ENCODE measurements around the gene SLC6A4. TPM values are rescaled to one million over a fixed set of nuclear protein-coding genes. Genes with fewer than 3 reads are reported as not detected.
A peak's percentile ranks its signal among the peaks of the same experiment; 100 is the strongest.

The SLC6A4 gene
- total RNA-seq, 6 experiments from 2014 or later = not detected

DNA sequence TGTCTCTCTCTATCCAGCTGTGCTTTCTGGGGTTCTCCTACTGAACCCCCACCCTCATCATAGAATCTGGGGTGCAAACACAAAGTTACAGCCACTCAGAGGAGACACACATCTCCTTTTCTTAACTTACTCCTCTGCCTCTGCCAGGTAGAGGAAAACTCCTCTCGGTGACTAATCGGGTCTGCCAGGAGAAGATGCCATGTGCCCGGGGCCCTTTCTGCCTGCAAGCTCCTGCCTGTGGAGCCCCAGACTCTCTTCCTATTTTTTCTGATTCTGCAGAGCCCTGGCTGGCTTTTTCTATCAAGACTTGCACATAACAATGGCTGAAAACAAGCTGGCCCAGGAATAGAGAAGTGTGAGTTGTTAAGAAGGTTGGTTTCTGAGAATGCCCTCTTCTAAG is 10.4 kb downstream of the SLC6A4 start:
- 0 out of 2 replicates have a peak, but pooled peaks cover 7% of the 10 kb centered on the region for H3K4me1 Mint-ChIP-seq (ENCODE audit: low read depth)
- TF ChIP-seq, protein P1, sequence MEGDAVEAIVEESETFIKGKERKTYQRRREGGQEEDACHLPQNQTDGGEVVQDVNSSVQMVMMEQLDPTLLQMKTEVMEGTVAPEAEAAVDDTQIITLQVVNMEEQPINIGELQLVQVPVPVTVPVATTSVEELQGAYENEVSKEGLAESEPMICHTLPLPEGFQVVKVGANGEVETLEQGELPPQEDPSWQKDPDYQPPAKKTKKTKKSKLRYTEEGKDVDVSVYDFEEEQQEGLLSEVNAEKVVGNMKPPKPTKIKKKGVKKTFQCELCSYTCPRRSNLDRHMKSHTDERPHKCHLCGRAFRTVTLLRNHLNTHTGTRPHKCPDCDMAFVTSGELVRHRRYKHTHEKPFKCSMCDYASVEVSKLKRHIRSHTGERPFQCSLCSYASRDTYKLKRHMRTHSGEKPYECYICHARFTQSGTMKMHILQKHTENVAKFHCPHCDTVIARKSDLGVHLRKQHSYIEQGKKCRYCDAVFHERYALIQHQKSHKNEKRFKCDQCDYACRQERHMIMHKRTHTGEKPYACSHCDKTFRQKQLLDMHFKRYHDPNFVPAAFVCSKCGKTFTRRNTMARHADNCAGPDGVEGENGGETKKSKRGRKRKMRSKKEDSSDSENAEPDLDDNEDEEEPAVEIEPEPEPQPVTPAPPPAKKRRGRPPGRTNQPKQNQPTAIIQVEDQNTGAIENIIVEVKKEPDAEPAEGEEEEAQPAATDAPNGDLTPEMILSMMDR (IDR thresholded peaks at IDR 0.05) = no peak
- peaks cover 31% of the 10 kb centered on the region for H3K27me3 Mint-ChIP-seq (ENCODE audit: insufficient read depth)
- H3K27ac Mint-ChIP-seq = no peak overlapping the region
- H3K9me3 Mint-ChIP-seq = no peaks in the 10 kb centered on the region
- H3K4me3 Mint-ChIP-seq = no peak overlapping the region
- DNase-seq = no peak
- no peaks in the 10 kb centered on the region for H3K36me3 Mint-ChIP-seq (ENCODE audit: low read depth)

DNA sequence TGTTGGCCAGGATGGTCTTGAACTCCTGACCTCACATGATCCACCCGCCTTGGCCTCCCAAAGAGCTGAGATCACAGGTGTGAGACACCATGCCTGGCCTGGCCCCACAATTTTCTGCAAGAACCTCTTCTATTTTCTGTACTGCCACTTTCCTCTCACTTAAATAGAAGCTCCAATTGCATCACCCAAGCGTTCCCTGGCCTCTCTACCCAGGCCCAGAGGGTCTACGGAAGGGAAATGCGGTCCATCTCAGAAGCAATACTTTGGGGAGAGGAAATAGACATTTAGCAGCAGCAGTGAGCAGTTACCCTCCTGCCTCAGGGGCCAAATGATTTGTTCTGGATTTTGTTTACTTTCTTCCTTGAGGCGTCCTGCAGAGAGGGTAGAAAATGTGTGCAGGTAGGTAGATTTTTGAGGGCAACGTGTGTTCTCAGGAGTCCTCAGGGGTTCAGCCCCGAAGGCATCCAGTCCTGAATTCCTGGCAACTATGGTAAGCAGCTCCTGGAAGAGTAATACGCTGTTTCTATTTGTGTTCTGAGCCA is 11.0 kb downstream of the SLC6A4 start:
- peaks cover 31% of the 10 kb centered on the region for H3K27me3 Mint-ChIP-seq (ENCODE audit: insufficient read depth)
- DNase-seq = no peak

DNA sequence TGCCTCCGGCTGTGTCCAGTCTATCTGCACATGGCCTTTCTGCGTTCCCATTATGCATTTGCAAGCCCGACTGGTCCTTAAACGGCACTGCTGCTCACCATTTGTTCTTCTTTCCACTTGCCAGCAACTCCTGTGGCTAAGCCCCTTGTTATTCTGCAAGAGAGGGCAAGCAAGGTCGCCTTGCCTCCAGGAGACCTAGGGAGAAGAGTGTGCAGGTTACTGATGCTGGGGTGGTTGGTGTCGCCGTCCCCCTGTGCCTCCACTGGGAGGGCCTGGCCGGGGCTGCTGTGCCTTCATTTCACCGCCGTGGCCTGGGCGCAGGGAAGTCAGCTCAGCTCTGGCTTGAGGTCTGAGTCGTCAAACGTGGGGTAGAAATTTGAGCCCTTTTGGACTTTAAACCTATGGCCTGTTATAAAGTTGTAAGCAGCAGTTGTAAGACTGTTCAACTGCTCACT is 12.7 kb downstream of the SLC6A4 start:
- peaks cover 33% of the 10 kb centered on the region for H3K27me3 Mint-ChIP-seq (ENCODE audit: insufficient read depth)

More for the DNA sequence above, 11.0 kb downstream of the SLC6A4 start:
- H3K4me3 Mint-ChIP-seq = no peak overlapping the region
- no peaks in the 10 kb centered on the region for H3K36me3 Mint-ChIP-seq (ENCODE audit: low read depth)
- H3K4me1 Mint-ChIP-seq (ENCODE audit: low read depth) = 0 out of 2 replicates have a peak, but pooled peaks cover 7% of the 10 kb centered on the region
- TF ChIP-seq, protein P1 (IDR thresholded peaks at IDR 0.05) = no peak
- H3K9me3 Mint-ChIP-seq = no peaks in the 10 kb centered on the region
- no peak overlapping the region for H3K27ac Mint-ChIP-seq

DNA sequence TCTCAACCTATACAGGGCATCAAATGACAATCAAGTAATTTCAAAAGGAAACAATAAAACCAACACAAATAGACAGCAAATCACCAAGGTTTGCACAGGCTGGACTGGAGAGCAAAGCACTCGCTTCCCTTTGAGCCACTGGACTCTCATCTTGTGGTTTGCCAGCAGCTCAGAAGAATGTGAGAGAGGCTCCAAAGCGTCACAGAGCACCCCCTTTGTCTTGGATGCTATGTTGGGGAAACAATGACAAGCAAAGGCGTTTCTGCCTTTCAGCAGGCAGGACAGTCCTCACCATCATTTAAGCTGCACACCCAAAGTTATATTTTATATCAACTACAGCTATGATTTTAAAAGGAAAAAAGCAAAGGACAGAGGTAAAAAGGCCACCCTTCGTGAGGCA is 13.2 kb downstream of the SLC6A4 start:
- Mint-ChIP-seq H3K4me3 (no peak overlapping the region), H3K9me3 (no peaks in the 10 kb centered on the region), H3K4me1 (ENCODE audit: low read depth) (0 out of 2 replicates have a peak, but pooled peaks cover 7% of the 10 kb centered on the region), H3K27ac (no peak overlapping the region), H3K27me3 (ENCODE audit: insufficient read depth) (peaks cover 35% of the 10 kb centered on the region), H3K36me3 (ENCODE audit: low read depth) (no peaks in the 10 kb centered on the region)
- peak; percentile 6 for DNase-seq
- TF ChIP-seq, protein P1 (IDR thresholded peaks at IDR 0.05) = no peak

More for the DNA sequence above, 12.7 kb downstream of the SLC6A4 start:
- DNase-seq = no peak
- 0 out of 2 replicates have a peak, but pooled peaks cover 7% of the 10 kb centered on the region for H3K4me1 Mint-ChIP-seq (ENCODE audit: low read depth)
- H3K9me3 Mint-ChIP-seq = no peaks in the 10 kb centered on the region
- H3K36me3 Mint-ChIP-seq (ENCODE audit: low read depth) = no peaks in the 10 kb centered on the region
- no peak overlapping the region for H3K27ac Mint-ChIP-seq
- H3K4me3 Mint-ChIP-seq = no peak overlapping the region
- TF ChIP-seq, protein P1 (IDR thresholded peaks at IDR 0.05) = no peak

DNA sequence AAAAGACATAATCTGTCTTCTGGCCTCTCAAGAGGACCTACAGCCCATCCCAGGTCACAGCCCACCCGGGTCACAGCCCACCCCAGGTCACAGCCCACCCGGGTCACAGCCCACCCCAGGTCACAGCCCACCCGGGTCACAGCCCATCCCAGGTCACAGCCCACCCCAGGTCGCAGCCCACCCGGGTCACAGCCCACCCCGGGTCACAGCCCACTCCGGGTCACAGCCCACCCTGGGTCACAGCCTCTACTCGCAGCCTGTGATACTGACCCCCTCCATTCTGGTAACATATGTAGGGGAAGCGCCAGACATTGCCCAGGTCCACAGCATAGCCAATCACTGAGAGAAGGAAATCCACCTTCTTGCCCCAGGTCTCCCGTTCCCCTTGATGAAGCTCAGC is 14.2 kb downstream of the SLC6A4 start:
- H3K4me3 Mint-ChIP-seq = no peak overlapping the region
- H3K9me3 Mint-ChIP-seq = no peaks in the 10 kb centered on the region
- 0 out of 2 replicates have a peak, but pooled peaks cover 7% of the 10 kb centered on the region for H3K4me1 Mint-ChIP-seq (ENCODE audit: low read depth)
- H3K27me3 Mint-ChIP-seq (ENCODE audit: insufficient read depth) = peaks cover 38% of the 10 kb centered on the region
- TF ChIP-seq, protein P1 (IDR thresholded peaks at IDR 0.05) = no peak
- H3K27ac Mint-ChIP-seq = no peak overlapping the region
- DNase-seq = no peak
- no peaks in the 10 kb centered on the region for H3K36me3 Mint-ChIP-seq (ENCODE audit: low read depth)

Data from HFFc6 (cell line).